Heart left ventricle (tissue), 13 donors: ENCODE results near the gene DNAAF5.

Experiments used
- POLR2A ChIP-seq, 2 donors: fragments of 450-650 bp; IDR thresholded peaks; one replicate each; pipeline ENCODE4 v1.6.1; 2017; ENCODE audit warnings: antibody characterized with exemption in 2 of 2, mild to moderate bottlenecking in 2 of 2, moderate library complexity in 2 of 2
- TF ChIP-seq, protein P1 (sequence below), 12 donors: fragments of 200-600 bp; sonication (generic) in 4 of 12; IDR thresholded peaks; one replicate each; pipeline versions ENCODE4 v1.5.0 to v1.8.0; 2018 to 2022; ENCODE audit warnings: antibody characterized with exemption in 12 of 12, mild to moderate bottlenecking in 5 of 12
- donor health status: ischemic (EF 13 %, LVEDD 7.1; RV severe dilation, severe dysfunction).
- donor health status: DM: no; HTN: yes; CAD: no.
- donor health status: DM: no; HTN: no; CAD: no.
- donor health status: ischemic (EF 25% LVEDD 6.9; RV normal size, moderate dysfunction).
- donor health status: ischemic (EF 25% LVEDD 5.7; RV mildly dilated, moderate dysfunction).
- donor health status: ischemic (EF 35%, LVEDD 5.7; RV mildly dilated, moderate dysfunction).
- donor health status: nonischemic (EF 11% LVEDD 7.7; RV severe dilation, severe dysfunction).
- donor health status: DM: yes; HTN: yes; CAD: no.
- donor health status: PGD.
- donor health status: ischemic (EF 29% LVEDD 5.4; RV normal size, mild dysfunction).
- donor health status: nonischemic (EF 23%, LVEDD 6.1; RV moderate dilation, normal function).

DNA sequence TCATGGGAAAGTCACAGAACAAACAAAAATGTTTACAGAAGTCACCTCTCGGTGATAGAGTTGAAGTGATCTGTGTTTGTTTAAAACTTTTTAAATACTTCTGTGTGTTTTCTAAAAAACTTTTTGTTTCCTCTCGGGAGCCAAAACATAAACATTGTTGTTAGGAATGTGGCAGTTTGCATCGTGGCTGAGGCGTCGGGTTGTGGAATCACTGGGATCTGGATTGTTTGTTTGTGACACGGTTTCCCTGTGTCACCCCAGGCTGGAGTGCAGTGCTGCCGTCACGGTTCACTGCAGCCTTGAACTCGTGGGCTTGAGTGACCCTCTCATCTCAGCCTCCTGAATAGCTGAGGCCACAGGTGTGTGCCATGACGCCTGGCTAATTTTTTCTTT is 76.7 kb downstream of the DNAAF5 start:
- TF ChIP-seq, protein P1, sequence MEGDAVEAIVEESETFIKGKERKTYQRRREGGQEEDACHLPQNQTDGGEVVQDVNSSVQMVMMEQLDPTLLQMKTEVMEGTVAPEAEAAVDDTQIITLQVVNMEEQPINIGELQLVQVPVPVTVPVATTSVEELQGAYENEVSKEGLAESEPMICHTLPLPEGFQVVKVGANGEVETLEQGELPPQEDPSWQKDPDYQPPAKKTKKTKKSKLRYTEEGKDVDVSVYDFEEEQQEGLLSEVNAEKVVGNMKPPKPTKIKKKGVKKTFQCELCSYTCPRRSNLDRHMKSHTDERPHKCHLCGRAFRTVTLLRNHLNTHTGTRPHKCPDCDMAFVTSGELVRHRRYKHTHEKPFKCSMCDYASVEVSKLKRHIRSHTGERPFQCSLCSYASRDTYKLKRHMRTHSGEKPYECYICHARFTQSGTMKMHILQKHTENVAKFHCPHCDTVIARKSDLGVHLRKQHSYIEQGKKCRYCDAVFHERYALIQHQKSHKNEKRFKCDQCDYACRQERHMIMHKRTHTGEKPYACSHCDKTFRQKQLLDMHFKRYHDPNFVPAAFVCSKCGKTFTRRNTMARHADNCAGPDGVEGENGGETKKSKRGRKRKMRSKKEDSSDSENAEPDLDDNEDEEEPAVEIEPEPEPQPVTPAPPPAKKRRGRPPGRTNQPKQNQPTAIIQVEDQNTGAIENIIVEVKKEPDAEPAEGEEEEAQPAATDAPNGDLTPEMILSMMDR (IDR thresholded peaks at IDR 0.05), result no peak
- TF ChIP-seq POLR2A (IDR thresholded peaks at IDR 0.05), result no peak
